IMR-90 (cell line): ENCODE data around the gene GABRR1. TPM values are rescaled to one million over a fixed set of nuclear protein-coding genes. Genes with fewer than 3 reads are reported as not detected.

ENCODE experiments used
- ATAC-seq: fragments of 200-7000 bp; cut with Tn5 transposase; 2 replicates; pipeline ENCODE4 v1.9.1; 2020; ENCODE audit warnings: low read depth, mild to moderate bottlenecking, moderate library complexity
- BruUV-seq: library from RNA; stranded (reverse); fragments of 400-500 nt; replicated peaks from 2 replicates; lab custom pipeline; 2021; lab: Mats Ljungman, UMichigan
- CTCF ChIA-PET: fragments of 300-600 bp; formaldehyde crosslinking; extraction: SDS; loops from one replicate; lab custom pipeline; 2021; ENCODE audit warnings: antibody characterized with exemption; lab: Yijun Ruan, JAX
- POLR2A ChIA-PET: fragments of 300-600 bp; sonication (Branson Sonifier 250); formaldehyde crosslinking; loops from one replicate; lab custom pipeline; 2022; ENCODE audit warnings: antibody characterized with exemption; ENCODE audit not compliant: unreplicated experiment; lab: Charles Lee
- DNase-seq: peaks from one replicate; pipeline ENCODE4 v3.0.0; 2013
- H2AFZ ChIP-seq: replicated peaks from 2 replicates; pipeline ENCODE3; 2013; ENCODE audit warnings: low read length, mild to moderate bottlenecking; ENCODE audit not compliant: poor library complexity
- H2AK5ac ChIP-seq: 2 replicates; pipeline ENCODE4 v1.6.1; 2013; ENCODE audit warnings: low read depth, low read length, inconsistent platforms
- H2AK9ac ChIP-seq: replicated peaks from 2 replicates; pipeline ENCODE3; 2013; ENCODE audit warnings: mild to moderate bottlenecking, low read depth, low read length, moderate library complexity; ENCODE audit not compliant: poor library complexity
- H2BK120ac ChIP-seq: 2 replicates; pipeline ENCODE4 v1.6.1; 2013; ENCODE audit warnings: low read depth, low read length, inconsistent platforms
- H2BK15ac ChIP-seq: 3 replicates; pipeline ENCODE4 v1.6.1; 2013; ENCODE audit warnings: low read depth, low read length, inconsistent platforms
- H2BK20ac ChIP-seq: 2 replicates; pipeline ENCODE4 v1.6.1; 2013; ENCODE audit warnings: low read depth, mild to moderate bottlenecking, inconsistent platforms, low read length, moderate library complexity
- H2BK5ac ChIP-seq: 2 replicates; pipeline ENCODE4 v1.6.1; 2013; ENCODE audit warnings: mild to moderate bottlenecking, low read depth, low read length, inconsistent platforms; ENCODE audit not compliant: poor library complexity, severe bottlenecking
- H3K14ac ChIP-seq: replicated peaks from 2 replicates; pipeline ENCODE4 v1.6.1; 2013; ENCODE audit warnings: low read depth, low read length, inconsistent platforms
- H3K18ac ChIP-seq: 2 replicates; pipeline ENCODE4 v1.6.1; 2013; ENCODE audit warnings: low read depth, low read length, control low read depth
- H3K23ac ChIP-seq: 2 replicates; pipeline ENCODE4 v1.6.1; 2013; ENCODE audit warnings: low read depth, low read length, inconsistent platforms
- H3K27ac ChIP-seq: 2 replicates; pipeline ENCODE4 v1.5.1; 2013; ENCODE audit warnings: mild to moderate bottlenecking, control low read depth, low read length; ENCODE audit not compliant: insufficient read depth
- H3K27me3 ChIP-seq: 2 replicates; pipeline ENCODE4 v1.6.1; 2013; ENCODE audit warnings: low read length; ENCODE audit not compliant: control insufficient read depth, insufficient read depth
- H3K36me3 ChIP-seq: 2 replicates; pipeline ENCODE4 v1.6.1; 2013; ENCODE audit warnings: low read length, mixed read lengths; ENCODE audit not compliant: control insufficient read depth, insufficient read depth
- H3K4ac ChIP-seq: 2 replicates; pipeline ENCODE4 v1.6.1; 2013; ENCODE audit warnings: low read depth, low read length, inconsistent platforms
- H3K4me1 ChIP-seq: 2 replicates; pipeline ENCODE4 v1.6.1; 2013; ENCODE audit warnings: low read length, mixed read lengths; ENCODE audit not compliant: control insufficient read depth, insufficient read depth
- H3K4me2 ChIP-seq: 2 replicates; pipeline ENCODE4 v1.6.1; 2013; ENCODE audit warnings: low read depth, mild to moderate bottlenecking, control low read depth, low read length, moderate library complexity
- H3K4me3 ChIP-seq: 2 replicates; pipeline ENCODE4 v1.5.1; 2013; ENCODE audit warnings: low read depth, mild to moderate bottlenecking, control low read depth, low read length, moderate library complexity; ENCODE audit not compliant: insufficient read depth
- H3K56ac ChIP-seq: 2 replicates; pipeline ENCODE4 v1.6.1; 2013; ENCODE audit warnings: low read length, inconsistent platforms; ENCODE audit not compliant: insufficient read depth; ENCODE audit errors: extremely low read depth
- H3K79me1 ChIP-seq, 2 experiments: 2 replicates each; pipeline ENCODE4 v1.6.1; 2013; ENCODE audit warnings: low read length in 2 of 2, inconsistent platforms in 1 of 2, low read depth in 1 of 2
- H3K9ac ChIP-seq: 2 replicates; pipeline ENCODE4 v1.6.1; 2013; ENCODE audit warnings: low read depth, low read length, control low read depth
- H3K9me1 ChIP-seq: 2 replicates; pipeline ENCODE4 v1.6.1; 2013; ENCODE audit warnings: low read length, inconsistent platforms; ENCODE audit not compliant: insufficient read depth
- H3K9me3 ChIP-seq: 2 replicates; pipeline ENCODE4 v1.6.1; 2013; ENCODE audit warnings: low read length; ENCODE audit not compliant: control insufficient read depth, insufficient read depth
- H4K20me1 ChIP-seq: 2 replicates; pipeline ENCODE4 v1.6.1; 2013; ENCODE audit warnings: low read length, inconsistent platforms; ENCODE audit not compliant: insufficient read depth
- H4K5ac ChIP-seq: 2 replicates; pipeline ENCODE4 v1.6.1; 2013; ENCODE audit warnings: mild to moderate bottlenecking, low read depth, low read length, control low read depth
- H4K8ac ChIP-seq, 2 experiments: 2 replicates each; pipeline ENCODE4 v1.6.1; 2013; ENCODE audit warnings: low read depth in 2 of 2, low read length in 2 of 2, control low read depth in 1 of 2, inconsistent platforms in 1 of 2
- H4K91ac ChIP-seq: 2 replicates; pipeline ENCODE4 v1.6.1; 2013; ENCODE audit warnings: low read depth, low read length, inconsistent platforms; ENCODE audit not compliant: insufficient read depth
- CHD1 ChIP-seq: IDR thresholded peaks from 2 replicates; pipeline ENCODE4 v1.6.1; 2012; ENCODE audit warnings: low read depth, low read length, improper control_type of control experiment
- ELK1 ChIP-seq: fragments of 150-350 bp; IDR thresholded peaks from 2 replicates; pipeline ENCODE4 v1.6.1; 2016; ENCODE audit warnings: low read depth, mild to moderate bottlenecking, low read length, moderate library complexity, borderline replicate concordance
- MAFK ChIP-seq: IDR thresholded peaks from 2 replicates; pipeline ENCODE4 v1.6.1; 2012; ENCODE audit warnings: low read depth, low read length, improper control_type of control experiment
- MXI1 ChIP-seq: IDR thresholded peaks from 2 replicates; pipeline ENCODE4 v1.6.1; 2012; ENCODE audit warnings: low read depth, mild to moderate bottlenecking, low read length, moderate library complexity, borderline replicate concordance
- NFE2L2 ChIP-seq: fragments of 150-350 bp; IDR thresholded peaks from 2 replicates; pipeline ENCODE4 v1.6.1; 2016; ENCODE audit warnings: low read depth, mild to moderate bottlenecking, low read length
- RAD21 ChIP-seq: IDR thresholded peaks from 2 replicates; pipeline ENCODE4 v1.6.1; 2012; ENCODE audit warnings: low read length, improper control_type of control experiment
- RCOR1 ChIP-seq: IDR thresholded peaks from 2 replicates; pipeline ENCODE4 v1.6.1; 2012; ENCODE audit warnings: mild to moderate bottlenecking, low read length, improper control_type of control experiment; ENCODE audit not compliant: insufficient replicate concordance
- RFX5 ChIP-seq: IDR thresholded peaks from 2 replicates; pipeline ENCODE4 v1.8.0; 2012; ENCODE audit warnings: low read depth, mild to moderate bottlenecking, low read length, moderate library complexity
- SMC3 ChIP-seq: fragments of 150-350 bp; IDR thresholded peaks from 2 replicates; pipeline ENCODE4 v1.6.1; 2016; ENCODE audit warnings: low read depth, mild to moderate bottlenecking, antibody characterized with exemption, low read length, moderate library complexity
- USF2 ChIP-seq: fragments of 150-350 bp; IDR thresholded peaks from 2 replicates; pipeline ENCODE4 v1.6.1; 2017; ENCODE audit warnings: mild to moderate bottlenecking, antibody characterized with exemption, low read length, low read depth
- WGBS, 2 experiments: methylation state at CpG; one replicate each; pipeline versions ENCODE4 v1.1.5 to v1.1.7; 2013; ENCODE audit warnings: missing lambda C conversion rate in 2 of 2; ENCODE audit not compliant: insufficient read length in 1 of 2; ENCODE audit errors: extremely low coverage in 2 of 2; 5-methylcytosine and 5-hydroxymethylcytosine counted together
- dilution Hi-C: fragments of 300-500 bp; cut with HindIII; formaldehyde crosslinking; loops from one replicate; pipeline ENCODE4 v1.14.3; 2018; ENCODE audit warnings: low sequenced_read_pairs; ENCODE audit not compliant: unreplicated experiment
- in situ Hi-C: fragments of 300-500 bp; cut with MboI; formaldehyde crosslinking; loops from 3 replicates; pipeline ENCODE4 v1.14.3; 2019; ENCODE audit warnings: low sequenced_read_pairs, inconsistent platforms, mixed read lengths
- intact Hi-C: fragments of 100-400 bp; cut with micrococcal nuclease; formaldehyde crosslinking; loops from 2 replicates; pipeline ENCODE4 v1.10.0; 2022
- polyA plus RNA-seq, 3 experiments: library from polyadenylated mRNA; depleted of rRNA; stranded (reverse); fragments of >200 nt; gene quantifications; 2 replicates each; pipeline ENCODE4 v1.2.3, GENCODE V29; 2012; ENCODE audit warnings: low replicate concordance in 1 of 3
- total RNA-seq: library from RNA; depleted of rRNA; stranded (reverse); fragments of >200 nt; gene quantifications from 2 replicates; pipeline ENCODE4 v1.2.3, GENCODE V29; 2012

GABRR1 gene
- total and polyA plus RNA-seq, 2 of the 4 experiments (the other 2 are of a cell fraction), result not detected

- no peaks in the 10 kb centered on the region for H3K4me1 ChIP-seq
- no peak overlapping the region for H3K23ac ChIP-seq
- H3K18ac ChIP-seq, result no peak overlapping the region
- H3K4me3 ChIP-seq, result no peak overlapping the region
- H2AK9ac ChIP-seq, result no peak overlapping the region
- no peak overlapping the region for H2AK5ac ChIP-seq
- H4K91ac ChIP-seq, result no peak overlapping the region
- H3K9me3 ChIP-seq, result no peaks in the 10 kb centered on the region
- no TSS peak for BruUV-seq
- TF ChIP-seq NFE2L2 (no peak), ELK1 (no peak), RCOR1 (no peak), RFX5 (no peak), MAFK (no peak), RAD21 (no peak), MXI1 (no peak), USF2 (no peak), SMC3 (no peak), CHD1 (no peak)
- no peak overlapping the region for H4K5ac ChIP-seq
- no CpG with 5 or more reads among the region's 7 CpGs for WGBS, 2 experiments
- H2BK15ac ChIP-seq, result no peak overlapping the region
- H2BK5ac ChIP-seq, result no peak overlapping the region
- no peak overlapping the region for H2AFZ ChIP-seq
- H3K27ac ChIP-seq, result no peak overlapping the region
- H3K79me1 ChIP-seq, result no peaks in the 10 kb centered on the region
- H3K56ac ChIP-seq, result no peak overlapping the region
- H3K9me1 ChIP-seq, result no peaks in the 10 kb centered on the region
- ChIA-PET CTCF (no interaction called here), POLR2A (no interaction called here)
- H3K4me2 ChIP-seq, result no peak overlapping the region
- no peak overlapping the region for H2BK120ac ChIP-seq
- no peak overlapping the region for H2BK20ac ChIP-seq
- no peak overlapping the region for H3K9ac ChIP-seq
- ATAC-seq, result no peak
- dilution Hi-C loops (no loop called here), intact Hi-C loops (no loop called here), in situ Hi-C loops (no loop called here)
- H3K4ac ChIP-seq, result no peak overlapping the region
- DNase-seq, result no peak
- H3K27me3 ChIP-seq, result peaks cover 2% of the 10 kb centered on the region
- H3K14ac ChIP-seq, result no peak overlapping the region
- no peaks in the 10 kb centered on the region for H3K36me3 ChIP-seq
- H4K8ac ChIP-seq, result no peak overlapping the region
- H4K20me1 ChIP-seq, result no peaks in the 10 kb centered on the region
Observed at GRCh38 chr6:89221971-89222711, 5.0 kb upstream of the GABRR1 start.
